GM23338 (cell line): ENCODE data around the gene WWOX. TPM values are rescaled to one million over a fixed set of nuclear protein-coding genes. Genes with fewer than 3 reads are reported as not detected.

Source experiments
- ATAC-seq: fragments of 200-7000 bp; cut with Tn5 transposase; 3 replicates; pipeline ENCODE4 v1.9.1; 2020
- DNase-seq: peaks from one replicate; pipeline ENCODE4 v3.0.0-alpha.2; 2015; ENCODE audit warnings: low spot score
- H2AFZ ChIP-seq: fragments of 200-600 bp; sonication (generic); 2 replicates; pipeline ENCODE4 v1.8.0; 2016; ENCODE audit warnings: antibody characterized with exemption, mild to moderate bottlenecking, moderate library complexity
- H3F3A ChIP-seq: fragments of 200-600 bp; sonication (generic); replicated peaks from 2 replicates; pipeline ENCODE4 v1.8.0; 2017; ENCODE audit warnings: antibody characterized with exemption, mixed run types, low read depth
- H3K27ac ChIP-seq: fragments of 200-600 bp; sonication (generic); 2 replicates; pipeline ENCODE4 v1.6.1; 2016; ENCODE audit warnings: low read depth
- H3K27me3 ChIP-seq: fragments of 200-600 bp; sonication (generic); 2 replicates; pipeline ENCODE4 v1.8.0; 2016; ENCODE audit warnings: mild to moderate bottlenecking, mixed run types, moderate library complexity; ENCODE audit not compliant: insufficient read depth
- H3K36me3 ChIP-seq: fragments of 200-600 bp; sonication (generic); 2 replicates; pipeline ENCODE4 v1.8.0; 2016; ENCODE audit warnings: mild to moderate bottlenecking; ENCODE audit not compliant: insufficient read depth
- H3K4me1 ChIP-seq: fragments of 200-600 bp; sonication (generic); 2 replicates; pipeline ENCODE4 v1.8.0; 2016; ENCODE audit warnings: mild to moderate bottlenecking, moderate library complexity; ENCODE audit not compliant: insufficient read depth
- H3K4me2 ChIP-seq: fragments of 200-600 bp; sonication (generic); 2 replicates; pipeline ENCODE4 v1.7.1; 2017; ENCODE audit warnings: mixed run types
- H3K4me3 ChIP-seq: fragments of 200-600 bp; sonication (generic); 2 replicates; pipeline ENCODE4 v1.6.1; 2016; ENCODE audit warnings: mixed run types
- H3K79me2 ChIP-seq: fragments of 200-600 bp; sonication (generic); replicated peaks from 2 replicates; pipeline ENCODE4 v1.8.0; 2017; ENCODE audit warnings: mild to moderate bottlenecking; ENCODE audit not compliant: insufficient read depth
- H3K9me2 ChIP-seq: fragments of 200-600 bp; sonication (generic); 2 replicates; pipeline ENCODE4 v1.8.0; 2017; ENCODE audit not compliant: insufficient read depth
- H4K20me1 ChIP-seq: fragments of 200-600 bp; sonication (generic); replicated peaks from 2 replicates; pipeline ENCODE4 v1.8.0; 2017; ENCODE audit warnings: mild to moderate bottlenecking; ENCODE audit not compliant: insufficient read depth
- H3K27ac Mint-ChIP-seq: 2 replicates; pipeline ENCODE4 v1.8.0; 2020; ENCODE audit warnings: inconsistent platforms, mild to moderate bottlenecking, moderate library complexity, mixed read lengths
- H3K27me3 Mint-ChIP-seq: 3 replicates; pipeline ENCODE4 v1.8.0; 2022; ENCODE audit warnings: low read depth, mild to moderate bottlenecking, moderate library complexity, mixed read lengths, inconsistent platforms; ENCODE audit not compliant: insufficient read depth, poor library complexity
- H3K36me3 Mint-ChIP-seq: 3 replicates; pipeline ENCODE4 v1.8.0; 2021; ENCODE audit warnings: low read depth, mild to moderate bottlenecking, inconsistent platforms, moderate library complexity, mixed read lengths
- H3K4me1 Mint-ChIP-seq: 3 replicates; pipeline ENCODE4 v1.8.0; 2020; ENCODE audit warnings: mild to moderate bottlenecking, inconsistent platforms, mixed read lengths
- H3K4me3 Mint-ChIP-seq: 3 replicates; pipeline ENCODE4 v1.8.0; 2021; ENCODE audit warnings: moderate library complexity, mild to moderate bottlenecking, inconsistent platforms, mixed read lengths
- H3K9me3 Mint-ChIP-seq: 3 replicates; pipeline ENCODE4 v1.8.0; 2020; ENCODE audit warnings: moderate library complexity, mild to moderate bottlenecking, inconsistent platforms, mixed read lengths
- CREB1 ChIP-seq: fragments of 250-450 bp; sonication (Bioruptor Pico); IDR thresholded peaks from 2 replicates; pipeline ENCODE4 v1.5.0; 2020; ENCODE audit warnings: low read depth, mild to moderate bottlenecking, moderate library complexity
- EZH2 ChIP-seq: fragments of 200-600 bp; sonication (generic); IDR thresholded peaks from one replicate; pipeline ENCODE4 v1.8.0; 2017; ENCODE audit warnings: antibody characterized with exemption, mild to moderate bottlenecking, low read depth; ENCODE audit not compliant: unreplicated experiment
- EZH2phosphoT487 ChIP-seq: fragments of 200-600 bp; sonication (generic); IDR thresholded peaks from one replicate; pipeline ENCODE4 v1.8.1; 2018; ENCODE audit warnings: antibody characterized with exemption; ENCODE audit not compliant: unreplicated experiment
- JUNB ChIP-seq: IDR thresholded peaks from one replicate; pipeline ENCODE4 v1.6.1; 2016; ENCODE audit warnings: antibody characterized with exemption; ENCODE audit not compliant: unreplicated experiment
- NANOG ChIP-seq: IDR thresholded peaks from 2 replicates; pipeline ENCODE4 v1.6.1; 2016; ENCODE audit warnings: antibody characterized with exemption, borderline replicate concordance
- POLR2AphosphoS5 ChIP-seq: IDR thresholded peaks from 2 replicates; pipeline ENCODE4 v1.6.1; 2016; ENCODE audit warnings: antibody characterized with exemption, low read depth
- STAT1 ChIP-seq: IDR thresholded peaks from one replicate; pipeline ENCODE4 v1.6.1; 2016; ENCODE audit warnings: antibody characterized with exemption; ENCODE audit not compliant: unreplicated experiment
- ZNF114 ChIP-seq: fragments of 250-450 bp; sonication (Bioruptor Pico); IDR thresholded peaks from 2 replicates; pipeline ENCODE4 v1.5.0; 2020; ENCODE audit warnings: mild to moderate bottlenecking, moderate library complexity
- ZNF331 ChIP-seq: fragments of 250-450 bp; sonication (Bioruptor Pico); IDR thresholded peaks from 2 replicates; pipeline ENCODE4 v1.5.0; 2020; ENCODE audit warnings: low read depth, mild to moderate bottlenecking, moderate library complexity
- polyA plus RNA-seq: library from polyadenylated mRNA; unstranded; fragments of >200 nt; fragmentation: Nextera tagmentation; extraction: Ambion mirVana; gene quantifications from 2 replicates; pipeline ENCODE4 v1.2.1, GENCODE V29; 2016
- total RNA-seq: library from RNA; depleted of rRNA; stranded (reverse); fragments of >200 nt; shearing (Covaris generic); gene quantifications from 2 replicates; pipeline ENCODE4 v1.2.3, GENCODE V29; 2014
- TF ChIP-seq, protein P1 (sequence below): fragments of 250-450 bp; sonication (Bioruptor Pico); IDR thresholded peaks from 2 replicates; pipeline ENCODE4 v1.5.0; 2020; ENCODE audit warnings: mild to moderate bottlenecking, moderate library complexity
- TF ChIP-seq, protein P2 (sequence below), 2 experiments: fragments of 200-600 bp in 1 of 2; sonication (generic) in 1 of 2; conservative IDR thresholded peaks; 2 replicates each; pipeline versions ENCODE4 v1.5.1 to v1.6.1; 2016 to 2017; ENCODE audit warnings: antibody characterized with exemption in 2 of 2, low read depth in 2 of 2, mild to moderate bottlenecking in 2 of 2, moderate library complexity in 1 of 2
- TF ChIP-seq, protein P3 (sequence below): IDR thresholded peaks from one replicate; pipeline ENCODE4 v1.6.1; 2018; ENCODE audit warnings: antibody characterized with exemption; ENCODE audit not compliant: unreplicated experiment

Gene WWOX
- total and polyA plus RNA-seq, 2 experiments from 2014 or later: 10.0 to 19.3 TPM

DNA sequence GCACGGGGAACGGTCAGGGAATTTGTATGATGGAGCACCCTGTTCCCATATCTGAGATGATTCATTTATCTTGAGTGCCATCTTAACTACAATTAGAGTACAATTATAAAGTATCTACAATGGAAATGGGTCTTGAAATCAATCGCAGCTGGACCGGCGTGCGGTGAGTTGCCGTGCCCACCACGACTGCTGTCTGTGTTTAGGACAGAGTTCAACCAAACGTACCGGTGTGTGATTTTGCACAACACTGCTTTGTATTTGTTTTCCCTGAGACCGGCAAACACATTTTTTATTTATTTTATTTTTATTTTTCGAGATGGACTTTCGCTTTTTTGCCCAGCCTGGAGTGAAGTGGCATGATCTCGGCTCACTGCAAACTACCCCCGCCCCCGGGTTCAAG is 457.0 kb downstream of the WWOX start (continued):
- TF ChIP-seq, protein P1, sequence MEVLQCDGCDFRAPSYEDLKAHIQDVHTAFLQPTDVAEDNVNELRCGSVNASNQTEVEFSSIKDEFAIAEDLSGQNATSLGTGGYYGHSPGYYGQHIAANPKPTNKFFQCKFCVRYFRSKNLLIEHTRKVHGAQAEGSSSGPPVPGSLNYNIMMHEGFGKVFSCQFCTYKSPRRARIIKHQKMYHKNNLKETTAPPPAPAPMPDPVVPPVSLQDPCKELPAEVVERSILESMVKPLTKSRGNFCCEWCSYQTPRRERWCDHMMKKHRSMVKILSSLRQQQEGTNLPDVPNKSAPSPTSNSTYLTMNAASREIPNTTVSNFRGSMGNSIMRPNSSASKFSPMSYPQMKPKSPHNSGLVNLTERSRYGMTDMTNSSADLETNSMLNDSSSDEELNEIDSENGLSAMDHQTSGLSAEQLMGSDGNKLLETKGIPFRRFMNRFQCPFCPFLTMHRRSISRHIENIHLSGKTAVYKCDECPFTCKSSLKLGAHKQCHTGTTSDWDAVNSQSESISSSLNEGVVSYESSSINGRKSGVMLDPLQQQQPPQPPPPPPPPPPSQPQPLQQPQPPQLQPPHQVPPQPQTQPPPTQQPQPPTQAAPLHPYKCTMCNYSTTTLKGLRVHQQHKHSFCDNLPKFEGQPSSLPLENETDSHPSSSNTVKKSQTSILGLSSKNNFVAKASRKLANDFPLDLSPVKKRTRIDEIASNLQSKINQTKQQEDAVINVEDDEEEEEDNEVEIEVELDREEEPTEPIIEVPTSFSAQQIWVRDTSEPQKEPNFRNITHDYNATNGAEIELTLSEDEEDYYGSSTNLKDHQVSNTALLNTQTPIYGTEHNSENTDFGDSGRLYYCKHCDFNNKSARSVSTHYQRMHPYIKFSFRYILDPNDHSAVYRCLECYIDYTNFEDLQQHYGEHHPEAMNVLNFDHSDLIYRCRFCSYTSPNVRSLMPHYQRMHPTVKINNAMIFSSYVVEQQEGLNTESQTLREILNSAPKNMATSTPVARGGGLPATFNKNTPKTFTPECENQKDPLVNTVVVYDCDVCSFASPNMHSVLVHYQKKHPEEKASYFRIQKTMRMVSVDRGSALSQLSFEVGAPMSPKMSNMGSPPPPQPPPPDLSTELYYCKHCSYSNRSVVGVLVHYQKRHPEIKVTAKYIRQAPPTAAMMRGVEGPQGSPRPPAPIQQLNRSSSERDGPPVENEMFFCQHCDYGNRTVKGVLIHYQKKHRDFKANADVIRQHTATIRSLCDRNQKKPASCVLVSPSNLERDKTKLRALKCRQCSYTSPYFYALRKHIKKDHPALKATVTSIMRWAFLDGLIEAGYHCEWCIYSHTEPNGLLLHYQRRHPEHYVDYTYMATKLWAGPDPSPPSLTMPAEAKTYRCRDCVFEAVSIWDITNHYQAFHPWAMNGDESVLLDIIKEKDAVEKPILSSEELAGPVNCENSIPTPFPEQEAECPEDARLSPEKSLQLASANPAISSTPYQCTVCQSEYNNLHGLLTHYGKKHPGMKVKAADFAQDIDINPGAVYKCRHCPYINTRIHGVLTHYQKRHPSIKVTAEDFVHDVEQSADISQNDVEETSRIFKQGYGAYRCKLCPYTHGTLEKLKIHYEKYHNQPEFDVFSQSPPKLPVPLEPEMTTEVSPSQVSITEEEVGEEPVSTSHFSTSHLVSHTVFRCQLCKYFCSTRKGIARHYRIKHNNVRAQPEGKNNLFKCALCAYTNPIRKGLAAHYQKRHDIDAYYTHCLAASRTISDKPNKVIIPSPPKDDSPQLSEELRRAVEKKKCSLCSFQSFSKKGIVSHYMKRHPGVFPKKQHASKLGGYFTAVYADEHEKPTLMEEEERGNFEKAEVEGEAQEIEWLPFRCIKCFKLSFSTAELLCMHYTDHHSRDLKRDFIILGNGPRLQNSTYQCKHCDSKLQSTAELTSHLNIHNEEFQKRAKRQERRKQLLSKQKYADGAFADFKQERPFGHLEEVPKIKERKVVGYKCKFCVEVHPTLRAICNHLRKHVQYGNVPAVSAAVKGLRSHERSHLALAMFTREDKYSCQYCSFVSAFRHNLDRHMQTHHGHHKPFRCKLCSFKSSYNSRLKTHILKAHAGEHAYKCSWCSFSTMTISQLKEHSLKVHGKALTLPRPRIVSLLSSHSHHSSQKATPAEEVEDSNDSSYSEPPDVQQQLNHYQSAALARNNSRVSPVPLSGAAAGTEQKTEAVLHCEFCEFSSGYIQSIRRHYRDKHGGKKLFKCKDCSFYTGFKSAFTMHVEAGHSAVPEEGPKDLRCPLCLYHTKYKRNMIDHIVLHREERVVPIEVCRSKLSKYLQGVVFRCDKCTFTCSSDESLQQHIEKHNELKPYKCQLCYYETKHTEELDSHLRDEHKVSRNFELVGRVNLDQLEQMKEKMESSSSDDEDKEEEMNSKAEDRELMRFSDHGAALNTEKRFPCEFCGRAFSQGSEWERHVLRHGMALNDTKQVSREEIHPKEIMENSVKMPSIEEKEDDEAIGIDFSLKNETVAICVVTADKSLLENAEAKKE (CRISPR knock-in tag): no peak
- TF ChIP-seq, protein P2, sequence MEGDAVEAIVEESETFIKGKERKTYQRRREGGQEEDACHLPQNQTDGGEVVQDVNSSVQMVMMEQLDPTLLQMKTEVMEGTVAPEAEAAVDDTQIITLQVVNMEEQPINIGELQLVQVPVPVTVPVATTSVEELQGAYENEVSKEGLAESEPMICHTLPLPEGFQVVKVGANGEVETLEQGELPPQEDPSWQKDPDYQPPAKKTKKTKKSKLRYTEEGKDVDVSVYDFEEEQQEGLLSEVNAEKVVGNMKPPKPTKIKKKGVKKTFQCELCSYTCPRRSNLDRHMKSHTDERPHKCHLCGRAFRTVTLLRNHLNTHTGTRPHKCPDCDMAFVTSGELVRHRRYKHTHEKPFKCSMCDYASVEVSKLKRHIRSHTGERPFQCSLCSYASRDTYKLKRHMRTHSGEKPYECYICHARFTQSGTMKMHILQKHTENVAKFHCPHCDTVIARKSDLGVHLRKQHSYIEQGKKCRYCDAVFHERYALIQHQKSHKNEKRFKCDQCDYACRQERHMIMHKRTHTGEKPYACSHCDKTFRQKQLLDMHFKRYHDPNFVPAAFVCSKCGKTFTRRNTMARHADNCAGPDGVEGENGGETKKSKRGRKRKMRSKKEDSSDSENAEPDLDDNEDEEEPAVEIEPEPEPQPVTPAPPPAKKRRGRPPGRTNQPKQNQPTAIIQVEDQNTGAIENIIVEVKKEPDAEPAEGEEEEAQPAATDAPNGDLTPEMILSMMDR (conservative IDR thresholded peaks at IDR 0.05; ENCODE audit: low read depth in 2 of 2): no peak
- TF ChIP-seq CREB1 (CRISPR knock-in tag) (no peak), NANOG (no peak), POLR2AphosphoS5 (no peak), ZNF114 (CRISPR knock-in tag) (no peak), JUNB (no peak)

DNA sequence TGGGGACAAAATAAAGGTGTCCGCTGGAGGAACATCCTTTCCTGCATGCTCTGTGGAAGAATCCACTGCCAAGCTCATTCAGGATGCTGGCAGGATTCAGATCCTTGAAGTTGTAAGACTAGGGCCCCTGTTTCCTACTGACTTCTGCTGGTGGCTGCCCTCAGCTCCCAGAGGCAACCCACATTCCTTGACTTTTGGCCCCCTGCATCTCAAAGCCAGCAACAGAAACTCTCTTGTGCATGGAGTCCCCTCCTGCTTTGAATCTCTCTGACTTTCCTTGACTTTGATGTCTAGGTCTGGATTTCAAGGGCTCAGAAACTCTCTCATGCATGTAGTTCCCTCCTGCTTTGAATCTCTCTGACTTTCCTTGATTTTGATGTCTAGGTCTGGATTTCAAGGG is 461.5 kb downstream of the WWOX start:
- H2AFZ ChIP-seq: no peak overlapping the region
- H3K27ac Mint-ChIP-seq: no peak overlapping the region
- no peaks in the 10 kb centered on the region for H3K79me2 ChIP-seq
- H3K4me1 Mint-ChIP-seq: no peaks in the 10 kb centered on the region
- no peaks in the 10 kb centered on the region for H3F3A ChIP-seq
- TF ChIP-seq ZNF331 (no peak), EZH2phosphoT487 (no peak), JUNB (no peak), STAT1 (no peak), CREB1 (CRISPR knock-in tag) (no peak), EZH2 (no peak)
- TF ChIP-seq, protein P3, sequence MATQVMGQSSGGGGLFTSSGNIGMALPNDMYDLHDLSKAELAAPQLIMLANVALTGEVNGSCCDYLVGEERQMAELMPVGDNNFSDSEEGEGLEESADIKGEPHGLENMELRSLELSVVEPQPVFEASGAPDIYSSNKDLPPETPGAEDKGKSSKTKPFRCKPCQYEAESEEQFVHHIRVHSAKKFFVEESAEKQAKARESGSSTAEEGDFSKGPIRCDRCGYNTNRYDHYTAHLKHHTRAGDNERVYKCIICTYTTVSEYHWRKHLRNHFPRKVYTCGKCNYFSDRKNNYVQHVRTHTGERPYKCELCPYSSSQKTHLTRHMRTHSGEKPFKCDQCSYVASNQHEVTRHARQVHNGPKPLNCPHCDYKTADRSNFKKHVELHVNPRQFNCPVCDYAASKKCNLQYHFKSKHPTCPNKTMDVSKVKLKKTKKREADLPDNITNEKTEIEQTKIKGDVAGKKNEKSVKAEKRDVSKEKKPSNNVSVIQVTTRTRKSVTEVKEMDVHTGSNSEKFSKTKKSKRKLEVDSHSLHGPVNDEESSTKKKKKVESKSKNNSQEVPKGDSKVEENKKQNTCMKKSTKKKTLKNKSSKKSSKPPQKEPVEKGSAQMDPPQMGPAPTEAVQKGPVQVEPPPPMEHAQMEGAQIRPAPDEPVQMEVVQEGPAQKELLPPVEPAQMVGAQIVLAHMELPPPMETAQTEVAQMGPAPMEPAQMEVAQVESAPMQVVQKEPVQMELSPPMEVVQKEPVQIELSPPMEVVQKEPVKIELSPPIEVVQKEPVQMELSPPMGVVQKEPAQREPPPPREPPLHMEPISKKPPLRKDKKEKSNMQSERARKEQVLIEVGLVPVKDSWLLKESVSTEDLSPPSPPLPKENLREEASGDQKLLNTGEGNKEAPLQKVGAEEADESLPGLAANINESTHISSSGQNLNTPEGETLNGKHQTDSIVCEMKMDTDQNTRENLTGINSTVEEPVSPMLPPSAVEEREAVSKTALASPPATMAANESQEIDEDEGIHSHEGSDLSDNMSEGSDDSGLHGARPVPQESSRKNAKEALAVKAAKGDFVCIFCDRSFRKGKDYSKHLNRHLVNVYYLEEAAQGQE: no peak
- no peak overlapping the region for H3K4me3 Mint-ChIP-seq
- ATAC-seq: no peak
- peaks cover 4% of the 10 kb centered on the region; the same call in 1 of the 3 replicates for H3K36me3 Mint-ChIP-seq
- H3K27me3 Mint-ChIP-seq: peaks cover 3% of the 10 kb centered on the region
- no peaks in the 10 kb centered on the region for H4K20me1 ChIP-seq
- peaks cover 7% of the 10 kb centered on the region; the same call in 2 of the 3 replicates for H3K9me3 Mint-ChIP-seq
- no peak for DNase-seq
- H3K9me2 ChIP-seq: no peaks in the 10 kb centered on the region
- H3K27ac ChIP-seq: no peak overlapping the region
- no peak overlapping the region for H3K4me3 ChIP-seq
- no peaks in the 10 kb centered on the region for H3K4me1 ChIP-seq
- H3K4me2 ChIP-seq: no peak overlapping the region
- H3K27me3 ChIP-seq: no peaks in the 10 kb centered on the region
- no peaks in the 10 kb centered on the region for H3K36me3 ChIP-seq
